PC-9 (cell line): ENCODE results near the gene RETREG3.

Source experiments
- EZH2 ChIP-seq: fragments of 200-600 bp; sonication (generic); IDR thresholded peaks from 2 replicates; pipeline ENCODE4 v1.8.0; 2017; ENCODE audit warnings: antibody characterized with exemption, low read depth
- TF ChIP-seq, protein P1 (sequence below): fragments of 200-600 bp; sonication (generic); conservative IDR thresholded peaks from 2 replicates; pipeline ENCODE4 v1.6.1; 2017; ENCODE audit warnings: mixed run types, antibody characterized with exemption, mild to moderate bottlenecking, moderate library complexity

- TF ChIP-seq, protein P1, sequence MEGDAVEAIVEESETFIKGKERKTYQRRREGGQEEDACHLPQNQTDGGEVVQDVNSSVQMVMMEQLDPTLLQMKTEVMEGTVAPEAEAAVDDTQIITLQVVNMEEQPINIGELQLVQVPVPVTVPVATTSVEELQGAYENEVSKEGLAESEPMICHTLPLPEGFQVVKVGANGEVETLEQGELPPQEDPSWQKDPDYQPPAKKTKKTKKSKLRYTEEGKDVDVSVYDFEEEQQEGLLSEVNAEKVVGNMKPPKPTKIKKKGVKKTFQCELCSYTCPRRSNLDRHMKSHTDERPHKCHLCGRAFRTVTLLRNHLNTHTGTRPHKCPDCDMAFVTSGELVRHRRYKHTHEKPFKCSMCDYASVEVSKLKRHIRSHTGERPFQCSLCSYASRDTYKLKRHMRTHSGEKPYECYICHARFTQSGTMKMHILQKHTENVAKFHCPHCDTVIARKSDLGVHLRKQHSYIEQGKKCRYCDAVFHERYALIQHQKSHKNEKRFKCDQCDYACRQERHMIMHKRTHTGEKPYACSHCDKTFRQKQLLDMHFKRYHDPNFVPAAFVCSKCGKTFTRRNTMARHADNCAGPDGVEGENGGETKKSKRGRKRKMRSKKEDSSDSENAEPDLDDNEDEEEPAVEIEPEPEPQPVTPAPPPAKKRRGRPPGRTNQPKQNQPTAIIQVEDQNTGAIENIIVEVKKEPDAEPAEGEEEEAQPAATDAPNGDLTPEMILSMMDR, result no peak
- no peak for TF ChIP-seq EZH2
Observed at GRCh38 chr17:42571435-42572225, 37.5 kb downstream of the RETREG3 start.
